ENCODE results near the gene SPC25.
"Not testable (repeated sequence)": the region's sequence is repeated elsewhere in the genome, so short reads cannot be mapped to it uniquely, and the experiment has no call there.

Gene SPC25

DNA sequence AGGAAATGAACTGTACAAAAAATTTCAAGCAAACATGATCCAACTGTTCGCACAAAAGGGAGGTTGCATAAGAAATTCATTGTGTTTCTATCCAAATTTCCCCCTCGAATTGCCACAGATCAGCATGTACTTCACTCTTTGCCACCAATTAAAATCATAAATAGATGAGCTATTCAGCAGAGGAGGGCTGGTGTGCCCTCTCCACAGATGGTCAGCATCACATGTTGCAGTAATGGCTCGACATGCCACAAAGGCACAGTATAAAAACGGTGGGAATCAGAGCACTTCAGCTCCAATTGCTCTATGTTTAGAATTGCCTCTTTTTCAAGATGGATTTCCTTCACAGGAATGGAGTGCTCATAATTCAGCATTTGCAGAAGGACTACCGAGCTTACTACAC is 10.8 kb upstream of the SPC25 start, which contains the start of gene G6PC2:
Gene G6PC2 (plus strand): TSS at position 289 of the 400 bp plus-strand sequence. CDS start 41 bp downstream, at position 330.
- no peak for DNase-seq

DNA sequence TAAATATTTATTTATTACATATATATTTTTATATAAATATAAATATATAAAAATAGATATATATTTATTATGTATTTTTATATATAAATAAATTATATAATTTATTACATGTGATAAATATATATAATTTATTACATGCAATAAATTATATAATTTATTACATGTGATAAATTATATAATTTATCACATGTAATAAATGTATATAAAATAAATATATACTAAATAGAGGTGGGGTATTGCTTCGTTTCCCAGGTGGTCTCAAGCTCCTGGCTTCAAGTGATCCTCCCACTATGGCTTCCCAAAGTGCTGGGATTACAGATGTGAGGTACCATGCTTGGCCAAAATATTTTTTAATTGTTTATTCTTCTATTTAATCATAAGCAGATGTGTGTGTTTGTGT is 7.2 kb upstream of the SPC25 start:
- no peak for DNase-seq

- DNase-seq, result no peak
Measured at GRCh38 chr2:168896783-168897182, 6.6 kb upstream of the SPC25 start.

- no peak for DNase-seq
Measured at GRCh38 chr2:168895771-168896170, 5.5 kb upstream of the SPC25 start.

- DNase-seq, result no peak
Measured at GRCh38 chr2:168894720-168895119, 4.5 kb upstream of the SPC25 start.

GRCh38 chr2:168894101-168894500 is 3.9 kb upstream of the SPC25 start:
- DNase-seq, result no peak

GRCh38 chr2:168892327-168892726 is 2.1 kb upstream of the SPC25 start:
- no peak for DNase-seq

GRCh38 chr2:168889635-168890005 is 610 bp downstream of the SPC25 start:
- no peak for DNase-seq

- DNase-seq, result no peak
Measured at GRCh38 chr2:168884975-168885374, 5.3 kb downstream of the SPC25 start.

DNA sequence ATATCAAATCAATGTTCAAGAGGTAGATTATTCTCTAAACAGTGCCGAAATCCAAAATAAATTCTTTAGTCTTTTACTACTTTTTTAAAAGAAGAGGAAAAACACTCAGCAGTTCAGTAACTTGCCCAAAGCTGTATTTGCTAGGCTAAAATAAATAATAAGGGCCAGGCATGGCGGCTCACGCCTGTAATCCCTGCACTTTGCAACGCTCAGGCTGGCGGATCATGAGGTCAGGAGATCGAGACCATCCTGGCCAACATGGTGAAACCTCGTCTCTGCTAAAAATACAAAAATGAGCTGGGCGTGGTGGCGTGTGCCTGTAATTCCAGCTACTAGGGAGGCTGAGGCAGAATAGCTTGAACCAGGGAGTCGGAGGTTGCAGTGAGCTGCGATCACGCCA is 8.1 kb downstream of the SPC25 start:
- not testable (repeated sequence) for DNase-seq

GRCh38 chr2:168874368-168875054 is 15.7 kb downstream of the SPC25 start:
- no peak for DNase-seq

DNA sequence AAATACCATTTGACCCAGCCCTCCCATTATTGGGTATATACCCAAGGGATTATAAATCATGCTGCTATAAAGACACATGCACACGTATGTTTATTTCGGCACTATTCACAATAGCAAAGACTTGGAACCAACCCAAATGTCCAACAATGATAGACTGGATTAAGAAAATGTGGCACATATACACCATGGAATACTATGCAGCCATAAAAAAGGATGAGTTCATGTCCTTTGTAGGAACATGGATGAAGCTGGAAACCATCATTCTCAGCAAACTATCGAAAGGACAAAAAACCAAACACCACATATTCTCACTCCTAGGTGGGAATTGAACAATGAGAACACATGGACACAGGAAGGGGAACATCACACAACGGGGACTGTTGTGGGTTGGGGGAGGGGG is 19.4 kb downstream of the SPC25 start:
- not testable (repeated sequence) for DNase-seq

- DNase-seq, result not testable (repeated sequence)
Measured at GRCh38 chr2:168870369-168870768, 19.9 kb downstream of the SPC25 start.

- DNase-seq, result not testable (repeated sequence)
Measured at GRCh38 chr2:168867164-168867563, 23.1 kb downstream of the SPC25 start.

GRCh38 chr2:168858146-168858545 is 32.1 kb downstream of the SPC25 start:
- no peak for DNase-seq

GRCh38 chr2:168855601-168856000 is 34.6 kb downstream of the SPC25 start:
- no peak for DNase-seq

GRCh38 chr2:168854651-168855050 is 35.6 kb downstream of the SPC25 start:
- no peak for DNase-seq

GRCh38 chr2:168853471-168853870 is 36.8 kb downstream of the SPC25 start:
- no peak for DNase-seq

DNA sequence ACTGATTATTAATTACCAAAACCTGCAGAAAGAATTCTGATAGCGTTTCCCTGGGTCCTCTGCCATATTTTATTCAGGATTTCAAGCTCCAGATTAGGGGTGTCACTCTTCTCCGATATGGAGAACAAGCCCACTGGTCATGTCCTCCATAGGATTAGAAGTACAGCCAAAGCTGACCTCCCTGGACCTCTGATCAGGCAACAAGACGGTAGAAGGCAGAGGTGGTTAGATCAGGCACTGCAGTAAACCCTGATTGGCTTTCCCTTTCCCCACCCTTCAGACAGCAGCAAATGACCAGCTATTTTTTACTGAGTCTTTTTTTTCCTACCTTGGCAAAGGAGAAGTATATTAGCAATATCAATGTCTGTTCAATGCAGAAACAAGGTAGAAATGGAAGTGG is 37.7 kb downstream of the SPC25 start:
- DNase-seq, result no peak

DNA sequence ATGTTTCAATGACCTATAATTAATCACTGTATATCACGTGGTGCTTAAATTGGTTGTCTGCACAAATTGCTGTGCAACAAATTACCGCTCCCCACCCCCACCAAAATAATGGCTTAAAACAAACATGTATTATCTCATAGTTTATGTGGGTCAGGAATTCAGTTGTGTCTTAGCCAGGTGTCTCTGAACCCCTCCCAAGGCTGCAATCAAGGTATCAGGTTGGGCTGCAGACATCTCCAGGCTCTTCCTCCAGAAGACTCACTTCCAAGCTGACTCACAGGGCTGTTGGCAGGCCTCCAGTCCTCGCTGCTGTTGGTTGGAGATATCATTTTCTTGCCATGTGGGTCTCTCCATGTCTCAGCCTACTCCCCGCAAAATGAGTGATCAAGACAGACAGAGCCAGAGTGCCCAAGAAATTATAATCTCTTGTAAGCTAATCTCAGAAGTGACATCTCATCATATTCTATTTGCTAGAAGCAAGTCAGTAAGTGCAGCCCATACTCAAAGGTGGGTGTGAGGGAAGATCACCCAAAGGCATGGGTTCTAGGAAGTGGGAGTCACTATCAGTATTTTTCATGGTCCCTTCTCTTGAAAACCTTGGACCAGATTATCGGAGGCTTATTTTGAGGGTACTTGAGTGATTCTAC is 38.4 kb downstream of the SPC25 start:
- DNase-seq, result no peak

GRCh38 chr2:168850846-168851245 is 39.4 kb downstream of the SPC25 start:
- DNase-seq, result no peak

GRCh38 chr2:168849610-168850009 is 40.6 kb downstream of the SPC25 start:
- no peak for DNase-seq

GRCh38 chr2:168848225-168848624 is 42.0 kb downstream of the SPC25 start:
- no peak for DNase-seq

DNA sequence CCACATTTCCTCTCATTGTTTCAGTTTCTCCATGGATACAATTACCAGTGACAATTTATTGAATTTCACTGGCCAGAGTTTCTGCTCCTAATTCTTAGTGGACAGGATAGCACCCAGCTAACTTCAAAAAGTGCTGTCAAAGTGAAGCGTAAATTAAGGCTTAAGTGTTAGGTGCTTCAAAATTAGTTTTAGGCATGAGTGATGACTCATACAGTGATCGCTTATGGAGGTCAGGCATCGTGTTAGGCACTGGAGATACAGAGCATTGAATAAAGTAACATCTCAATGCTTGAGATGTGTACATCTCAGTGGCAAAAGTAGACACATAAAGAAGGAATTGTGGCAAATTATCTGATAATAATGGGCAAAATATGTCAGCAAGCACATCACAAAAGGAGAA is 47.0 kb downstream of the SPC25 start:
- DNase-seq, result no peak

- DNase-seq, result no peak
Measured at GRCh38 chr2:168841445-168841844, 48.8 kb downstream of the SPC25 start.

Measured in cerebellar nuclear complex (tissue), 1 donor.